T-helper 1 cell treated with Interleukin-12 subunit alpha and Interleukin-12 subunit beta and Interleukin-4 antibody, amounts not matched to agents 30 ng/mL and 1 ng/mL, for 36 hours (primary cell): ENCODE data around the gene PRIM2. TPM values are rescaled to one million over a fixed set of nuclear protein-coding genes. Genes with fewer than 3 reads are reported as not detected.
"Not testable (repeated sequence)": the region's sequence is repeated elsewhere in the genome, so short reads cannot be mapped to it uniquely, and the experiment has no call there.

Experiments
- intact Hi-C: fragments of 100-400 bp; cut with micrococcal nuclease; formaldehyde crosslinking; loops from one replicate; pipeline ENCODE4 v1.15.1; 2024
- total RNA-seq: library from RNA; stranded (reverse); gene quantifications from 2 replicates; pipeline ENCODE4 v1.2.3, GENCODE V29; 2022

The PRIM2 gene
- total RNA-seq, 1 donor from 2014 or later, result 34.9 TPM

DNA sequence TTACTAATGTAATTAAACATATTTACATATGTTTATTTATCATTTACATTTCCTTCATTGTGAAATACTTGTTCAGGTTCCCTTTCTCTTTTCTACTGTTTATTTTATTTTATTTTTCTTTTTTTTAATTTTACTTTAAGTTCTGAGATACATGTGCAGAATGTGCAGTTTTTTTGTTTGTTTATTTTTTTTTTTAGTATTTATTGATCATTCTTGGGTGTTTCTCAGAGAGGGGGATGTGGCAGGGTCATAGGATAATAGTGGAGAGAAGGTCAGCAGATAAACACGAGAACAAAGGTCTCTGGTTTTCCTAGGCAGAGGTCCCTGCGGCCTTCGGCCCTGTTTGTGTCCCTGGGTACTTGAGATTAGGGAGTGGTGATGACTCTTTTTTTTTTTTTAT lies 8.7 kb upstream of the PRIM2 start:
- intact Hi-C loops, result not testable (repeated sequence)

DNA sequence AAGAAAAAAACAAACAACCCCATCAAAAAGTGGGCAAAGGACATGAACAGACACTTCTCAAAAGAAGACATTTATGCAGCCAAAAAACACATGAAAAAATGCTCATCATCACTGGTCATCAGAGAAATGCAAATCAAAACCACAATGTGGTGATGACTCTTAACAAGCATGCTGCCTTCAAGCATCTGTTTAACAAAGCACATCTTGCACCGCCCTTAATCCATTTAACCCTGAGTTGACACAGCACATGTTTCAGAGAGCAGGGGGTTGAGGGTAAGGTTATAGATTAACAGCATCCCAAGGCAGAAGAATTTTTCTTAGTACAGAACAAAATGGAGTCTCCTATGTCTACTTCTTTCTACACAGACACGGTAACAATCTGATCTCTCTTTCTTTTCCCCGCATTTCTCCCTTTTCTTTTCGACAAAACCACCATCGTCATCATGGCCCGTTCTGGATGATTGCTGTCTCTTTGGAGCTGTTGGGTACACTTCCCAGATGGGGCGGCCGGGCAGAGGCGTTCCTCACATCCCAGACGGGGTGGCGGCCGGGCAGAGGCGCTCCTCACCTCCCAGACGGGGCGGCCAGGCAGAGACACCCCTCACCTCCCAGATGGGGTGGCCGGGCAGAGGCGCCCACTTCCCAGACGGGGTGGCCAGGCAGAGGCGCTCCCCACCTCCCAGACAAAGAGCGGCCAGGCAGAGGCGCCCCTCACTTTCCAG lies 7.2 kb upstream of the PRIM2 start:
- intact Hi-C loops, result not testable (repeated sequence)

DNA sequence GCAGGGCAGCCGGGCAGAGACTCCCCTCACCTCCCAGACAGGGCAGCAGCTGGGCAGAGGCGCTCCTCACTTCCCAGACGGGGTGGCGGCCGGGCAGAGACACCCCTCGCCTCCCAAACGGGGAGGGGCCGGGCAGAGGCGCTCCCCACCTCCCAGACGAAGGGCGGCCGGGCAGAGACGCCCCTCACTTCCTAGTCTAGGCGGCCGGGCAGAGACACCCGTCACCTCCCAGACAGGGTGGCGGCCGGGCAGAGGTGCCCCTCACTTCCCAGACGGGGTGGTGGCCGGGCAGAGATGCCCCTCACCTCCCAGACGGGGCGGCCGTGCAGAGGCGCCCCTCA lies 6.6 kb upstream of the PRIM2 start:
- intact Hi-C loops, result no loop called here

DNA sequence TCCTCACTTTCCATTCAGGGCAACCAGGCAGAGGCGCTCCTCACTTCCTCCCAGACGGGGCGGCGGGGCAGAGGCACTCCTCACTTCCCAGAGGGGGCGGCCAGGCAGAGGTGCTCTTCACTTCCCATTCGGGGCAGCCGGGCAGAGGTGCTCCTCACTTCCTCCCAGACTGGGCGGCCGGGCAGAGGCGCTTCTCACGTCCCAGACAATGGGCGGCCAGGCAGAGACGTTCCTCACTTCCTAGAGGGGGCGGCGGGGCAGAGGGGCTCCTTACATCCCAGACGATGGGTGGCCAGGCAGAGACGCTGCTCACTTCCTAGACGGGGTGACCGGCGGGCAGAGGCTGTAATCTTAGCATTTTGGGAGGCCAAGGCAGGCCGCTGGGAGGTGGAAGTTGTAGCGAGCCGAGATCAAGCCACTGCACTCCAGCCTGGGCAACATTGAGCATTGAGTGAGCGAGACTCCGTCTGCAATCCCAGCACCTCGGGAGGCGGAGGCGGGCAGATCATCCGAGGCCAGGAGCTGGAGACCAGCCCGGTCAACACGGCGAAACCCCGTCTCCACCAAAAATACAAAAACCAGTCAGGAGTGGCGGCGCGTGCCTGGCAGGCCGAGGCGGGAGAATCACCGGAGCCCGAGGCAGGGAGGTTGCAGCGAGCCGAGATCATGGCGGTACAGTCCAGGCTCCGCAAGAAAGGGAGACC lies 6.0 kb upstream of the PRIM2 start:
- intact Hi-C loops, result not testable (repeated sequence)

DNA sequence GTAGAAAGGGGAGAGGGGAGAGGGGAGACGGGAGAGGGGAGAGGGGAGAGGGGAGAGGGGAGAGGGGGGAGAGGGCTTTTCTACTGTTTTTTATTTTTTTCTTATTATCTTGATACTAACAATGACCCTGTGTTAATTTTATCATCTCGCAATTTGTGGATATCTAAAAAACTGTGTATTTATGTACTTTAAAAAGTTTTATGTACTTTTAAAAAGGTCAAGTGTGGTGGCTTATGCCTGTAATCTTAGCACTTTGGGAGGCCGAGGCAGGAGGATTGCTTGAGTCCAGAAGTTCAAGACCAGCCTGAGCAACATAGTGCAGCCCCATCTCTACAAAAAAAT lies 5.5 kb upstream of the PRIM2 start:
- intact Hi-C loops, result no loop called here

DNA sequence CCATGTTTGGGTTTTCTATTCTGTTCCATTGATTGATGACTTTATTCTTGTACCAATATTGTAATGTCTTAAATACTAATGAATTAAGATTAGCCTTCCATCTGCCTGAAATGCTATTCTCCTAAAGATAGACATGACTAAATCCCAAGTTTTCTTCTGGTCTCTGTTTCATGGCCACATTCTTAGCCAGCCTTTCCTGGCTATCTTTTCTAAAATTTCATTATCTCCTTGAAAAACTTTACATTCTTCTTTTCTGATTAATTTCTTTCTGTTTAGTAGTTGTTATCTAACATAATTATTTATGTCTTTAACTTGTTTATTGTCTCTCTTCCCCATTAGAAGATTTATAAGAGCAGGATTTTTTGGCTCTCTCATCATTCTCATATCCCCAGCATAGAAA lies 4.4 kb upstream of the PRIM2 start:
- intact Hi-C loops, result no loop called here

DNA sequence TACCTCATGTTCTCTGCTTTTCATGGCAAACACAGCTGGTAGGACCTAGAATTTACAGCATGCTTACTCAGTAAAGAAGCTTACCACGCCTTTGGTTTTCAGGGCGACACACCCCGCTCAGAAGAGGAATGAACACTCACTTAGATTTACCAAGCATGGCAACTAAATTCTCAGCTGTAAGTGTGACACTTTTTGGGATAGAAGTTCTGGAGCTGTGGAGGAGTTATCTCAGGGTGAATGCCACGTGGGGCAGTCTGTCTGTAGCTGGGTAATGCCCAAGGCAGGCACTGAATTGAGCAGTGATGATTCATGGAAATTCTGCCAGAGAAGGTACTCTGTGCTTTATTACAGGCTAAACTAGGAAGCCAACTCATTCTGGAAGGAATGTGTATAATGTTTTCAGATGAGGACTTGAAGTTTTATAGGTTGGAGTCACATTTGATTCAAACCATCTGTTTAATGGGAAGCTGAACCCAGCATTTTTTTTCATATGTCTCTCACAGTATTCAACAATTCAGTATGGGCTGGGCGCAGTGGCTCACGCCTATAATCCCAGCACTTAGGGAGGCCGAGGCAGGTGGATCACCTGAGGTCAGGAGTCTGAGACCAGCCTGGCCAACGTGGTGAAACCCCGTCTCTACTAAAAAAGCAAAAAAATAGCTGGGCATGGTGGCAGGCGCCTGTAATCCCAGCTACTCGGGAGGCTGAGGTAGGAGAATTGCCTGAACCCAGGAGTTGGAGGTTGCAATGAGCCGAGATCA lies 3.5 kb upstream of the PRIM2 start:
- intact Hi-C loops, result no loop called here

DNA sequence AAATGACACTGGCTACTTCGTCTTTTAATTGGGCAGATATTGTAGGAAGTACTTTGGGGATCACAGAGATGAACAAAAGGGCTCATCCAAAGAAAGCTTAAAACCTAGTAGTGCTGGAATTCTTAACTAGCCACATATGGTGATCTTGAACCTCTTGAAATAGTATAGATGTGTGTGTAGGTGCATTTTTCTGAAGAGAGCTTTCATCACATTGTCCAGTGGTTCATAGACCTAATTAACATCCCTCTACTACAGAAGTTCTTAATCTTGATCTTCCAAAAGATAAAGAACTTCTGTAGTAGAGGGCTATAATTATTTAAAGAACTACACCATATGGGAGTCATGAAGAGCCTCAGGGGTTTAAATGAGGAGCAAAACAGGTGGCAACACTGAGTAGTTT lies 2.3 kb upstream of the PRIM2 start:
- intact Hi-C loops, result loop anchor here (1.0 to 5.0 kb wide), 2 partner anchors 468 to 773 kb away; no protein-coding TSS in a partner anchor

DNA sequence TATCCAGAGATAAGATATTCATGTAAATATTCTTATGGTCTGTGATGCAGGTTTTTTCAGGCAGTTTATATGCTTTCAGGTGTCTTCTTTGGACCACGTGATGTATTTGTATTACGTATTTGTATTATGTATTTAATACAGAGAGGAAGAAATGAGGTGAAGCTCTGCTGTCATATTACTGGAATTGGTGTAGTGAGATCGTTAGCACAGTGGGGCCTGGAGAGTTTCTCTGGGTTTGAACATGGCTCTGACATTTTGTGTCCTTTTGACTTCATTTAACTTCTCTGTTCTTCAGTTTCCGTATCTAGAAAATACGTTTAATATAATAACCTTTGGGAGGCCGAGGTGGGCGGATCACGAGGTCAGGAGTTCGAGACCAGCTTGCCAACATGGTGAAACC lies 1.6 kb upstream of the PRIM2 start:
- intact Hi-C loops, result loop anchor here (1.0 to 5.0 kb wide), 17 partner anchors 48 to 957 kb away; partner anchors contain the start of genes BAG2, BEND6, KIAA1586 and RAB23

DNA sequence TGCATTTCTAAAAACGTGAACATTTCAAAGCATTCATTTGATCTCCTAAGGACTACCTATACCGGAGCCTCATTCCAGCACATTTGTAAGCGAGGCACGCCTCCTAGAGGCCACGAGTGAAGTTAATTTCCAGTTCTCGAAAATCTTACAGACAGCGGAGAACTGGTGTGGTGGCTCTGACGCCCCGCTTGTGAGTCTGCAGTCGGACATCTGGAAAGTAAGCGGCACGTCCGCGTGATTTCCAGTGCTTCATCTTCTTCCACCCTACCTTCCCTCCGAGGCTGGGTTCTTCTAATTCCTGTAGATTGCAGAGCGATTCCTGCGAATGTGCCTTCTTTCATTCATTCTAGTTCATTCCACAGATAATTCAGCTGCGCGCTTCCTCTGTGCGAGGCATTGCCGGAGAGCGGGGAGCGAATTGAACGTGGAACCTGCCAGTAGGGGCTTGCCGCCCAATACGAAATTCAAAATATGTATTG lies 810 bp upstream of the PRIM2 start:
- intact Hi-C loops, result loop anchor here (1.0 to 5.0 kb wide), 17 partner anchors 48 to 958 kb away; partner anchors contain the start of genes BAG2, BEND6, KIAA1586 and RAB23

DNA sequence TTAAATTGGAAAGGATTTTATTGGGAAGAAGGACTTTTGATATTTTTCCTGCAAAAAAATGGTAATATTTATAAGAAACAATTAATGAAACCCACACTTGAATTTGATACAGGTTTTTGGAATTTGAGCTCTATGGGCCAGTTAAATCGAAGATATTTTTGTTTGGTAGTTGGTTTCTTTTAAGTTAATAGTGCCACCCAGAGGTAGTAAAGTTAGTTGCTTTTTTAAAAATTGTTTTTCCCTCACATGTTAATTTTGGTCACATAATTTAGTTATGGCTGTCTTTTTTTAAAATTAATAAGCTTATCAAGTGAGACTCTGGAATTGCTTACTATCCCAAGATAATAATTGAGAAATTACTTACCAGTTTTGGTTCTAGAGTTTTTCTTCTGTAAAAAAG lies 7.1 kb downstream of the PRIM2 start:
- intact Hi-C loops, result loop anchor here (1.0 kb wide), 1 partner anchor 420 kb away; no protein-coding TSS in a partner anchor

DNA sequence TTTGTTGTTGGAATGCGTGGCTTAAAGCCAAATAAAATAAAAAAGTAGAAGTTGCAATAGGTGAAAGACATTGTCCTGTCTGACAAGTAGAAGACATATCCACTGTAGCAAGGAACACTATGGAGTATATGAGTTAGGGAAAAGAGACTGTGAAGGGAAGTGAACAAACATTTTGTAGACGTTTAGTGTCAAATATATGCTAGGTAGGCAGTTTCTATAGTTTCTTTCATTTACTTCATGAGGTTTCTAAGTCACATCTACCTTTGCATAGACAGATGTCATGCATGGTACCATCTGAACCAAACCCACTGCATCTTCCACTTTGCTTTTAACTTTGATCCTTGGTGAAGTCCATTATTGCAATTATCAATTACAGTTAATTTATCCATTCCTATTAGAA lies 9.9 kb downstream of the PRIM2 start:
- intact Hi-C loops, result no loop called here

DNA sequence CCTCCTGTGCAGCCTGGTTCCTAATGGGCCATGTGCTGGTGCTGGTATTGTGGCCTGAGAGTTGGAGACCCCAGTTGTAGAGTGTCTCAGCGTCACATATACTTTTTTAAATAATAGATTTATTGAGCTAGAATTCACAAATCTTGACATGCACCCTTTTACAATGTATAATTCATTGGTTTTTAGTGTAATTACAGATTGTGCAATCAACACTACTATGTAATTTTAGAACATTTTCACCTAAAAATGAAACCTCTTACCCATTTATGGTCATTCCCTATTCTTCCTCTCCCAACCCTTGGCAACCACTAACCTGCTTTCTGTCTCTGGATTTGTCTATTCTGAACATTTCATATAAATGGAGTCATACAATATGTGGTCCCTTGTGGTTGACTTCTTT lies 10.6 kb downstream of the PRIM2 start:
- intact Hi-C loops, result no loop called here

DNA sequence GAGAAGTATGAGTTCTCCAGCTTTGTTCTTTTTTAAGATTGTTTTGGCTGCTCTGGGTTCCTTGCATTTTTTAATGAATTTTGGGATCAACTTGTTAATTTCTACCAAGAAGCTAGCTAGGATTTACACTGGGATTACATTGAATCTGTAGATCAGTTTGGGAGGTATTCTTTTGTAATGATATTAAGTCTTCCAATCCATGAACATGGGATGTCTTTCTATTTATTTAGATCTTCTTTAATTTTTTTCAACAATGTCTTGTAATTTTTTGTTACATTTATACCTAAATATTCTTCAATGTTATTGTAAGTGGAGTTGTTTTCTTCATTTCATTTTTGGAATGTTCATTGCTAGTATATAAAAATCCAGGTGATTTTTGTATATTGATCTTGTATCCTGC lies 12.5 kb downstream of the PRIM2 start:
- intact Hi-C loops, result no loop called here

DNA sequence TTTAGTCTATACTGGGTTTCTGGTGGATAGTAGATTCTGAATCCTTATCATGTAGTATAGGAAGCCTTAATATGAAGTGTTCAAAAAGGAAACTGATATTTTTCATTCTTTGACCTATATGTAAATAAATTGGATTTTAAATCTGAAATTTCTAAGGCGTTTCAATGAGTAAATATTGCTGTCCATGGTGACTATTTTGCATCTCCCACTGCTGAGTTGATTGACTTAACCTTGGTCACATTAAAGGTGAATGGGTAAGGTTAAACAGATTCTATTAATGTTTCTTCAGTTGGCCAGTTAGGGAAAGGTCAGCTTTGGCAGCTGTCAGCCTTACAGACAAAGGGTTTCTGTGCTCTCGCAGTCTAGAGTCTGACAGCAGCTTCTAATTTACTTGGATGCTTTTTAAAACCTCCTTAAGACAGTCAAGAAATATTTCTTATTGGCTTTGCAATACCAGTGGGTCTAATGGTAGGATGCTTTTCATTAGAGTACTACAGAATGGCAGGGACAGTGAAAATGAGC lies 24.8 kb downstream of the PRIM2 start:
- intact Hi-C loops, result no loop called here

DNA sequence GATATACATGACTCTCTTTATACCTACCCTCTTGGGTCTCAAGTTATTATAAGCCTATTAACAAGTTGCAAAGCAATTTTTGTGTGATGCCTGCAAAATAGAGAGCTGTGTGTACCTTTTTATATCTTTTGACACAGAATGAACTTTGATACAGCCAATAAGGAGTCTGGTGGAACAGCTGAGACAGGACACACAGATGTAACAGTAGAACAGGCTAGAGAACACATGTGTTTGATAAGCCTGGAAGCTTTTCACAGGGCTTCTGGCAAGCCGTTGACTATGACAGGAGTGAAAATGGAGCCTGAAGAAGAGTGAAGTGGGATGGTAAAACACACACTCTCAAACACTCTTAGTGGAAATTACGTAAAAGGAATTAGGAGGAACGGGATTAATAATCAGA lies 25.9 kb downstream of the PRIM2 start:
- intact Hi-C loops, result not testable (repeated sequence)

DNA sequence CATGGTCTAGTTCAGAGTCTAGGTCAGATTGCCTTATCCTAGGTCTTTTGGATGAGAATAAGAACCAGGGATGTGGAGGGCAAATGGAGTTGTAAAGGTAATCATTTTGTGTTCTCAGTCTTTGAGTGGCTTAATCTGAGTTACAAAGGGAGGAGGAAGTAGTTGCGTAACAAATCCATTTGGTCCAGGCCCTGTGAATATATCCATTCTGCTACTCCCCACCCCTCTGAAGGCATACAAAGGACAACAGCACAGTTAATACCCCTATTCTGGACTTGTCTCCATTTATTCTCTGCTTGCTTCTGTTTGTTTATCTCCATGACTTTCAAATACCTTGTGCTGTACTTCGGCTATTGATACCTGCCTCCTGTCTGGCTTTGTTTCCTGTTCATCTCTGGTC lies 29.3 kb downstream of the PRIM2 start:
- intact Hi-C loops, result not testable (repeated sequence)

DNA sequence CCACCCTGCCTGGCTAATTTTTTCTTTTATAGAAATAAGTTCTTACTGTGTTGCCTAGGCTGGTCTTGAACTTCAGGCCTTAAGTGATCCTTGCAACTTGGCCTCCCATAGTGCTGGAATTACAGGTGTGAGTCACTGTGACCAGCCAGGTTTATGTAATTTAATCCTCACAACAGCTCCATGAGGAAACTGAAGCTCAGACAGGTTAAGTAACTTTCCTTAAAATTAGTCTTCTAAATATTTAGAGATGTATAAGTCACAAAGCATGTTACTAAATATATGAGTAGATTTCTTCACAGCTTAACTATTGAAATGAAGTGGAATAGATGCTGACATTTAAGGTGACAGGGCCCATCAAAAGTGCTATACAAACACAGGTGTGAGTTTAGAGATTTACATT lies 30.2 kb downstream of the PRIM2 start:
- intact Hi-C loops, result not testable (repeated sequence)

DNA sequence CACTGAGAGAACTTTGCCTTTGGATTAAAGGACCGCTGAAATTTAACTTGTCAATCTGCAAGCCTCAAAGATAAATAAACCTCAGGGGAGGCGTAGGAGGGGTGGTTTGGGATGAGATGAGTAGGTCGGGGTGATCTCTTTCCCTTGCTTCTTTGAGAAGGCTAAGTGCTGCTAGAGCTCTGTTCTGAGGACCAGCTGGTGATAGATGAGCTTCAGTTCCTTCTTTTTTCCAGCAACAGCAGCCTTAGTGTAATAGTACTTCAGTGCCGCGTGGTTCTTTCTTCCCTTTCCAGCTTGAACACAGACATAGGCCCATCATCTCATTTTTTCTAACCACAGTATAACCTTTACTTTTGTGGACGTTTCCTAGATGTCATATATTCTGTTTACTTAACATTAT lies 33.0 kb downstream of the PRIM2 start:
- intact Hi-C loops, result not testable (repeated sequence)

DNA sequence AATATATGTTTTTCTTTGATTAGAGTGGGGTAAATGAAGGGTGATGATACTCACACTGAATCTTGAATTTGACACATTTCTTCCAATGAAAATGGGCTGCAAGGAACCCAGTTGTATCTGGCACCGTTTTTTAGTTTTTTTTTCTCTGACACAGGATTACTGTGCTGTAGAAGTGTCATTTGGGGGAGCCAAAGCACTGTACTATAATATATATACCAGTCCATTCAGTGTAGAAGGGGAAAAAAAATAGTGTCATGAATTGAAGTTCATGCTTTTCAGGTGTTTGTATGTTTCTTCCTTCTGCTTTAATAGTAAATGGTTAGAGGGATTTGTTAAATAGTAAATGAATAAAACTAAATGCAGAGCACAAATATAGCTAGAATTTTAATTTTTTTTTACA lies 35.2 kb downstream of the PRIM2 start:
- intact Hi-C loops, result not testable (repeated sequence)

DNA sequence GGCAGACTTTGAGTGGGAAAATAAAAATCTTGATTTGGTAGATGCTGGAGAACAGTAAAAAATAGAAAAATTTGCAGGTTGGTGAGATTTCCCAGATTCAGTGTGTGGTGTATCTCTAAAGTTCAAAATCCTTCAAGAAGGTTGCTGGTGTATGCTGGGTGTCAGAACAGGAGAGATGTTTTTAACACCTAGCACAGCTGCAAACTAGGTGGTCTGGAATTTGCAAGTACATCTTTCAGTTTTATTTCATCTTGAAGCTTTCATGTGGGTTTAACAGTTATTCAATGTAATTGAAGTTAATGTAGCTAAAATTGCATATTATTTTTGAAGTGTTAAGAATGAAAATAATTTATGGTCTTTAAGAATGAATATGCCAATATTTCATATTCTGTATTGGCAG lies 40.9 kb downstream of the PRIM2 start:
- intact Hi-C loops, result not testable (repeated sequence)

DNA sequence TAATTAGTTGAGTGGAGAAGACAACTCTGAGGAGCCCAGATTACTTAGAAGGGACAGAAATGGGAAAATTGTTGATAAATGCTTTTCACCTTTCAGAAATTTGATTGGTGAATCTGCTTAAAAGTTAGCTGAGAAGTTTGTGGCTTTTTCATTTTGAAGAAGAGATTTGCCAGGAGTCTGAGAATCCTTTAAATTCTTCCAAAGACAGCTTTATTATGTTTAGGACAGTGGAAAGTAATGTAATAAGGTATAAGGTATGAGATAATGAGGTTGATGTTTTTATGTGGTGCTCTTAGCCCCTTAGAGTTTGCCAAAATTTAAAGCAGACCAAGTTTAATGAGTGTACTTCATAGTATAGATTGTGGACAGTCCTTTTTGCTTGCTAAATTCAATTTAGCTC lies 42.3 kb downstream of the PRIM2 start:
- intact Hi-C loops, result not testable (repeated sequence)
